ENCODE data around the gene UFD1.

Gene UFD1

GRCh38 chr22:19466848-19467752 is 11.9 kb downstream of the UFD1 start:
- DNase-seq (ENCODE audit: low read depth in 2 of 2), result no peak
- no peak overlapping the region for H3K4me3 ChIP-seq (replicated peaks in 1 of 2; ENCODE audit: low read depth in 2 of 2, low read length in 2 of 2)
- TF ChIP-seq CTCF (IDR thresholded peaks at IDR 0.05; ENCODE audit: low read depth, low read length), result no peak

GRCh38 chr22:19466126-19466716 is 12.8 kb downstream of the UFD1 start:
- TF ChIP-seq CTCF (IDR thresholded peaks at IDR 0.05; ENCODE audit: low read depth, low read length), result no peak
- no peak for DNase-seq (ENCODE audit: low read depth in 2 of 2)
- H3K4me3 ChIP-seq (replicated peaks in 1 of 2; ENCODE audit: low read depth in 2 of 2, low read length in 2 of 2), result no peak overlapping the region

- TF ChIP-seq CTCF (IDR thresholded peaks at IDR 0.05; ENCODE audit: low read depth, low read length), result no peak
- no peak overlapping the region for H3K4me3 ChIP-seq (replicated peaks in 1 of 2; ENCODE audit: low read depth in 2 of 2, low read length in 2 of 2)
- no peak for DNase-seq (ENCODE audit: low read depth in 2 of 2)
Measured at GRCh38 chr22:19464975-19465374, 14.0 kb downstream of the UFD1 start.

- no peak for DNase-seq (ENCODE audit: low read depth in 2 of 2)
- H3K4me3 ChIP-seq (replicated peaks in 1 of 2; ENCODE audit: low read depth in 2 of 2, low read length in 2 of 2), result no peak overlapping the region
- TF ChIP-seq CTCF (IDR thresholded peaks at IDR 0.05; ENCODE audit: low read depth, low read length), result no peak
Measured at GRCh38 chr22:19464546-19464945, 14.4 kb downstream of the UFD1 start.

GRCh38 chr22:19463491-19464469 is 15.2 kb downstream of the UFD1 start:
- peak in 1 of 2 donors; percentile 35 for DNase-seq (ENCODE audit: low read depth in 2 of 2)
- H3K4me3 ChIP-seq (replicated peaks in 1 of 2; ENCODE audit: low read depth in 2 of 2, low read length in 2 of 2), result no peak overlapping the region
- no peak for TF ChIP-seq CTCF (IDR thresholded peaks at IDR 0.05; ENCODE audit: low read depth, low read length)

GRCh38 chr22:19463008-19463407 is 16.0 kb downstream of the UFD1 start:
- TF ChIP-seq CTCF (IDR thresholded peaks at IDR 0.05; ENCODE audit: low read depth, low read length), result no peak
- no peak overlapping the region for H3K4me3 ChIP-seq (replicated peaks in 1 of 2; ENCODE audit: low read depth in 2 of 2, low read length in 2 of 2)
- DNase-seq (ENCODE audit: low read depth in 2 of 2), result no peak
